ENCODE data around the gene MAPK14.

- TF ChIP-seq CTCF (IDR thresholded peaks at IDR 0.05; ENCODE audit: low read depth, low read length, poor library complexity, severe bottlenecking): no peak
- no peak for TF ChIP-seq EZH2phosphoT487 (IDR thresholded peaks at IDR 0.05; ENCODE audit: borderline replicate concordance, low read length)
Measured at GRCh38 chr6:36104836-36105235, 77.2 kb downstream of the MAPK14 start.
